HG02938 (cell line): ENCODE data around the gene FAM177B.

Experiments used
- ATAC-seq: cut with Tn5 transposase; IDR thresholded peaks from one replicate; pipeline ENCODE4 v1.9.1; 2021; ENCODE audit warnings: mild to moderate bottlenecking, moderate library complexity; ENCODE audit not compliant: unreplicated experiment

FAM177B gene

GRCh38 chr1:222784916-222785315, 47.9 kb downstream of the FAM177B start:
- ATAC-seq: no peak

DNA sequence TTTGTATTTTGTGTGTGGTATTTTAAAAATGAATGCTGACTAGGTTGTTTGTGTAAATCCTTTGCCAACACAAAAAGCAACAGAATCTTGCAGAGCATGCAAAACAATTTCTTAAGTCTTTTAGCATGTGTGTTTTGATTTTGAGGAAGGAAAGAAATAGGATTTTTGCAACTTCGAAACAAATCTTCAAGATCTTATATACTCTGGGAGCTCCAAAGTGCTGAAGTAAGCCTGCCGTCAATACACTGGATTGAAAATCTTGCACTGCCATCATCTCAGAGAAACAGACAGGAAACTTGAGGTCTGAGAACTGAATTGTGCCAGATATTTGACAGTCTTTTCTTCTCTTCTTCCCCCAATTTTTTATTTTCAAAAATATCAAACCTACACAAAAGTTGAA, 48.5 kb downstream of the FAM177B start:
- ATAC-seq: no peak

DNA sequence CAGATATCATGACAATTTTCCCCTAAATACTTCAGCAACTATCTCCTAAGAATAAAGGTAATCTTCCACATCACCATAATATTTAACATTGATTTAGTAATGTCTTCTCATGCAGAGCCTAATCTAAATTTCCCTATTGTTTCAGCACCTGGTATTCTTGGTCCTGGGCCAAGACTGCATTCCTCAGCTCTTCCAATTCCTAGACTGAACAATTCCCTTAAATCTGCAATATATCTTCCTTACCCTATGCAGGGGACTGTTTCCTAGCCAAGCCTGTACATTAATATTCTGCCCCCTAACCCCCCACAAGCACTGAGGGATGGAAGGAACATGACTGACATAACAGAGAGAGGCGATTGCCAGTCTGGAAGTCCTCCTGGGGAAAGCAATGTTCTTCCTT, 49.1 kb downstream of the FAM177B start:
- no peak for ATAC-seq

DNA sequence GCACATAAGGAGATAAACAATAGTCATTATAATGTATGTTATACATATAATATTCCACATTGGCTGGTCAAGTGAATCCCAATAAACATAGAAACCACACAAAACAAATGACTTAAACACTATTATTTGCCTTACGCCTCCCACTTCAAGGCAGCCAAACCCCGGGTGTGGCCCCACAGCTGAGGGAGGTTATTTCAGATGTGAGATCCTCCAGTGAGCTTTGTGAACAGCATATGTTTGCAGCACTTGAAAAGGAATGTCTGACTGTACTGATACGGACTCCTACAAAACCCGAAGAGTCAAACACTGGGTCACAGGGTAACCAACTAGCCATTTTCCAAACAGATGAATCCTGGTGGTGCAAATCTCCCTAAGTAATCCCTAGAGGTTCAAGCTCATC, 50.7 kb downstream of the FAM177B start:
- no peak for ATAC-seq

DNA sequence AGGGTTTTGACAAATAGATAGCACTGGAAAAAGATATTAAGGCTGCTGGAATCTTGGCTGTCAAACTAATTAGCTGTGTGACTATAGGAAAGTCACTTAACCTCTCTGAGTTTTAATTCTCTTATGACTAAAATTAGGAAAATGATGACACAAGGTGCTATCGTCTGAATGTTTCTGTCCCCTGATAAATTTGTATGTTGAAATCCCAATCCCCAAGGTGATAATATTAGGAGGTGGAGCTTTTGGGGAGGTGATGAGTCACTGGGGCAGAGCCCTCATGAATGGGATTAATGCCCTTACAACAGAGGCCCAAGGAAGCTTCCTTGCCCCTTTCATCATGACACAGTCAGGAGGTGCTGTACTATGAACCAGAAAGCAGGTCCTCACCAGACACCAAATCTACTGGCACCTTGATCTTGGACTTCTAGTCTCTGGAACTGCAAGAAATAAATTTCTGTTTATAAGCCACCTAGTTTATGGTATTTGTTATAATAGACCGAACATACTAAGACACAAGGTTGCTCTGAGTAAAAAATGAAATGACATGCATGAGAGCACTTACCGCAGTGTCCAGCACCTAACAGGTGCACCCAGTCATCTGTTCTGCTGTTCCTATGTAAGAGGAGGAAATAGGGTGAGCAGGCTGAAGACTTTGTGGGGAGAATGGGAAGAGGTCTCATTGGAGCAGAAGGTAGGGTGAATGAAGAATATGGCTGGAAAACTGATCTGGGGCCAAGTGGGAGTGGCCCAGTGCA, 51.6 kb downstream of the FAM177B start:
- peak; percentile 52 for ATAC-seq

- ATAC-seq: no peak
These were observed 53.1 kb downstream of the FAM177B start for GRCh38 chr1:222790115-222790514.

- ATAC-seq: no peak
These were observed 53.5 kb downstream of the FAM177B start for GRCh38 chr1:222790520-222790919.

- no peak for ATAC-seq
These were observed 54.2 kb downstream of the FAM177B start for GRCh38 chr1:222791006-222791710.

DNA sequence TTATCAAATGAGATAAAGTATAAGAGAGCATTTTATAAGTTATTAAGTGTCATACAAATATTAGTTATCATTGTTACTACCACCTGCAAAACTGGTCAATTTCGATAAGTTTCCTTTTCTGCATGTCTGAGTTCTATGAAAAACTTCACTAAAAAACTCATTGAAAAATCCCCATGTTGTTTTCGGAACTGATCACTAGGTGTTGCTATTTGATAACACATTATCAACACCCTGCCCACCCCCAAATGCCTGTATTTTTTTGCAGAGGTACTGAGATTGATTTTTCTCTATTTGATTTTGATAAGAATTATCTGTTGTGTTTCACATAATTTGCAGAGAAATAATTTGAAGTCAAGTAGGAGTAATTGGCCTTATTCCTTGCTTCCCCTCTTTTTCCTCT, 55.7 kb downstream of the FAM177B start:
- no peak for ATAC-seq

- no peak for ATAC-seq
These were observed 57.9 kb downstream of the FAM177B start for GRCh38 chr1:222794656-222795474.

- no peak for ATAC-seq
These were observed 61.1 kb downstream of the FAM177B start for GRCh38 chr1:222798116-222798515.

GRCh38 chr1:222798975-222799374, 62.0 kb downstream of the FAM177B start:
- ATAC-seq: no peak
